Trophoblast cell (in vitro differentiated cells and primary cell): ENCODE data around the gene AGAP1.

Source experiments
- DNase-seq, 2 donors: peaks; one replicate each; pipeline ENCODE4 v3.0.0-alpha.2; 2016
- H2AFZ ChIP-seq: 2 replicates; pipeline ENCODE4 v1.6.1; 2013; ENCODE audit warnings: low read length, moderate library complexity, mild to moderate bottlenecking; ENCODE audit not compliant: insufficient read depth, poor library complexity
- H2AK5ac ChIP-seq: 2 replicates; pipeline ENCODE4 v1.6.1; 2013; ENCODE audit warnings: mild to moderate bottlenecking, low read length
- H2BK120ac ChIP-seq: 2 replicates; pipeline ENCODE4 v1.6.1; 2013; ENCODE audit warnings: low read length, mild to moderate bottlenecking, moderate library complexity; ENCODE audit not compliant: insufficient read depth, poor library complexity
- H2BK12ac ChIP-seq: 2 replicates; pipeline ENCODE4 v1.6.1; 2013; ENCODE audit warnings: mild to moderate bottlenecking, low read length, moderate library complexity
- H2BK5ac ChIP-seq: 2 replicates; pipeline ENCODE4 v1.6.1; 2013; ENCODE audit warnings: low read length, low read depth, moderate library complexity, mild to moderate bottlenecking; ENCODE audit not compliant: poor library complexity
- H3K14ac ChIP-seq: 2 replicates; pipeline ENCODE4 v1.6.1; 2013; ENCODE audit warnings: mild to moderate bottlenecking, low read length
- H3K18ac ChIP-seq: 2 replicates; pipeline ENCODE4 v1.6.1; 2013; ENCODE audit warnings: mild to moderate bottlenecking, low read length
- H3K23ac ChIP-seq: 2 replicates; pipeline ENCODE4 v1.6.1; 2013; ENCODE audit warnings: low read length
- H3K27ac ChIP-seq: 2 replicates; pipeline ENCODE4 v1.5.1; 2013; ENCODE audit warnings: low read depth, mild to moderate bottlenecking, inconsistent platforms, low read length, moderate library complexity
- H3K27me3 ChIP-seq: 2 replicates; pipeline ENCODE4 v1.6.1; 2013; ENCODE audit warnings: inconsistent platforms, mild to moderate bottlenecking, low read length, moderate library complexity; ENCODE audit not compliant: insufficient read depth
- H3K36me3 ChIP-seq, 2 experiments: 1 replicate in 1 of 2; 2 replicates in 1 of 2; pipeline ENCODE4 v1.6.1; 2013; ENCODE audit warnings: low read length in 2 of 2, mild to moderate bottlenecking in 2 of 2, moderate library complexity in 1 of 2; ENCODE audit not compliant: insufficient read depth in 2 of 2, control insufficient read depth in 1 of 2
- H3K4ac ChIP-seq: 2 replicates; pipeline ENCODE4 v1.6.1; 2013; ENCODE audit warnings: low read depth, mild to moderate bottlenecking, low read length, moderate library complexity
- H3K4me1 ChIP-seq, 2 experiments: 1 replicate in 1 of 2; 2 replicates in 1 of 2; pipeline ENCODE4 v1.6.1; 2013; ENCODE audit warnings: low read length in 2 of 2, mild to moderate bottlenecking in 2 of 2, moderate library complexity in 1 of 2; ENCODE audit not compliant: insufficient read depth in 2 of 2, control insufficient read depth in 1 of 2
- H3K4me2 ChIP-seq: 2 replicates; pipeline ENCODE4 v1.6.1; 2013; ENCODE audit warnings: inconsistent platforms, mild to moderate bottlenecking, low read length, moderate library complexity
- H3K4me3 ChIP-seq: 2 replicates; pipeline ENCODE4 v1.5.1; 2013; ENCODE audit warnings: mild to moderate bottlenecking, low read depth, low read length, inconsistent platforms
- H3K79me1 ChIP-seq: one replicate; pipeline ENCODE4 v1.6.1; 2013; ENCODE audit warnings: low read length
- H3K79me2 ChIP-seq: 2 replicates; pipeline ENCODE4 v1.6.1; 2013; ENCODE audit warnings: low read length, mild to moderate bottlenecking; ENCODE audit not compliant: control insufficient read depth, insufficient read depth, poor library complexity
- H3K9ac ChIP-seq: 2 replicates; pipeline ENCODE4 v1.6.1; 2013; ENCODE audit warnings: mild to moderate bottlenecking, low read length
- H3K9me3 ChIP-seq: 2 replicates; pipeline ENCODE4 v1.6.1; 2013; ENCODE audit warnings: low read depth, mild to moderate bottlenecking, control low read depth, inconsistent platforms, low read length; ENCODE audit not compliant: insufficient read depth
- H4K12ac ChIP-seq: 2 replicates; pipeline ENCODE4 v1.6.1; 2013; ENCODE audit warnings: low read depth, mild to moderate bottlenecking, low read length, moderate library complexity
- H4K8ac ChIP-seq: 2 replicates; pipeline ENCODE4 v1.6.1; 2013; ENCODE audit warnings: low read depth, mild to moderate bottlenecking, low read length, moderate library complexity
- H4K91ac ChIP-seq: one replicate; pipeline ENCODE4 v1.6.1; 2013; ENCODE audit warnings: low read depth, mild to moderate bottlenecking, low read length, moderate library complexity
- WGBS: extraction: QIAGEN DNeasy Blood & Tissue Kit; methylation state at CpG from one replicate; pipeline ENCODE4 v1.1.7; 2013; ENCODE audit warnings: missing lambda C conversion rate; ENCODE audit not compliant: insufficient read length, insufficient coverage; ENCODE audit errors: extremely low coverage; 5-methylcytosine and 5-hydroxymethylcytosine counted together

The AGAP1 gene

DNA sequence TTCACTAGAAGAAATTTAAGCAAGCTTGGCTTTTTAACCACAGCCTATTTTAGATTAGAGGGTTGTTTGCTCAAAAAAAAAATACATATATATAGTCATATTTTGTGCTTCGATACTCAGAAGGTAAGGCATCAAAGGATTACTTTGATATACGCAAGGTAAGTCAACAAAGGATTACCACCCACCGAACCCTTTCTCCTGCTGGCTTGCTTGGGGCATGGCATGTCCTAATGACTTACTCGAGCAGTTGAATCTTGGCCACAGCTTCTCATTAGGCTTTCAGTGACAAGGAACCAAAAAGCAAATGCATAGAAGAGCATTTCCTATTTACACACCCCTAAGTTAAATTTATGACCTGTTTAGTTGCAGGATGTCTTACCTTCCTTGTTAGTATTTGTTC, 295.7 kb downstream of the AGAP1 start:
- H4K8ac ChIP-seq, result no peak overlapping the region
- H2BK12ac ChIP-seq, result no peak overlapping the region
- peaks cover 0 to 4% of the 10 kb centered on the region in 2 experiments for H3K36me3 ChIP-seq
- no peak overlapping the region for H2BK5ac ChIP-seq
- H3K27ac ChIP-seq, result no peak overlapping the region
- no peaks in the 10 kb centered on the region for H3K27me3 ChIP-seq
- H3K4me1 ChIP-seq, result no peaks in the 10 kb centered on the region
- H3K4ac ChIP-seq, result no peak overlapping the region
- H4K12ac ChIP-seq, result no peak overlapping the region
- H4K91ac ChIP-seq, result no peak overlapping the region
- H3K4me2 ChIP-seq, result no peak overlapping the region
- DNase-seq, result no peak
- no peak overlapping the region for H3K9ac ChIP-seq
- H2AFZ ChIP-seq, result no peak overlapping the region
- WGBS, result no CpG with 5 or more reads among the region's 4 CpGs
- H3K9me3 ChIP-seq, result no peaks in the 10 kb centered on the region
- no peaks in the 10 kb centered on the region for H3K79me1 ChIP-seq
- no peak overlapping the region for H3K4me3 ChIP-seq
- H3K79me2 ChIP-seq, result no peaks in the 10 kb centered on the region
- H3K18ac ChIP-seq, result no peak overlapping the region
- no peak overlapping the region for H3K14ac ChIP-seq
- no peak overlapping the region for H2BK120ac ChIP-seq
- no peak overlapping the region for H2AK5ac ChIP-seq
- H3K23ac ChIP-seq, result no peak overlapping the region

DNA sequence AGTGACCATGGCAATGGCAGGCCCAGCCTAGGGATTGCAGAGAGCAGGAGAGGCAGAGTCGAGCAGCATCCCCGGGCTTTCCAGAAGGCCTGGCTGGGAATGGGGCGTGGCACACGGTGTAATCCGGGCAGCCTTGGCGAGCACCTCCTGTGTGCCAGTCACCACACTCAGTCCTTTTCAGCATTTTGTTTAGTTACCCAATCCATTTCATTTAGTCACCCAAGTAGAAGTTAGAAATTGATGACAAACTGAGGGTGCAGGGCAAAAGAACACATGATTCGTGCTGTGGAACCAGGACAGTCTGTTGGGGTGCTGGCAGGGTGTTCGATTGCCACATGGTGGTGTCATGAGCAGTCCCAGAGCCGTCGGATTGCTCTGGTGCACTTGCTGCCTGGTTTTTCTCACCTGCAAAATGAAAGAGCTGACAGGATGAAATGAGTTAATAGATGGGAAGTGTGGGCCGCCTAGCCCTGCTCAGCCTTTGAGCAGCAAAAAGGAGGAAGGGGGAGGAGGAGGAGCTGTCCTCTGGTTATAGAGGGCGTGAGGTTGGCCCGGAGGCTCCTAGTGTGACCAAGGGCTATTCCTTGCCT, 299.4 kb downstream of the AGAP1 start:
- H3K4me3 ChIP-seq, result no peak overlapping the region
- H3K14ac ChIP-seq, result no peak overlapping the region
- H3K36me3 ChIP-seq, result peaks cover 0 to 2% of the 10 kb centered on the region in 2 experiments
- no peaks in the 10 kb centered on the region for H3K79me1 ChIP-seq
- no peak overlapping the region for H2BK5ac ChIP-seq
- H4K91ac ChIP-seq, result no peak overlapping the region
- no peak overlapping the region for H3K4ac ChIP-seq
- H4K8ac ChIP-seq, result no peak overlapping the region
- H3K9ac ChIP-seq, result no peak overlapping the region
- H4K12ac ChIP-seq, result no peak overlapping the region
- H3K27me3 ChIP-seq, result no peaks in the 10 kb centered on the region
- H3K9me3 ChIP-seq, result no peaks in the 10 kb centered on the region
- no peaks in the 10 kb centered on the region for H3K79me2 ChIP-seq
- no peak for DNase-seq
- WGBS, result no CpG with 5 or more reads among the region's 13 CpGs
- H2BK120ac ChIP-seq, result no peak overlapping the region
- H2BK12ac ChIP-seq, result no peak overlapping the region
- no peak overlapping the region for H2AK5ac ChIP-seq
- H3K27ac ChIP-seq, result no peak overlapping the region
- no peak overlapping the region for H3K4me2 ChIP-seq
- H2AFZ ChIP-seq, result no peak overlapping the region
- H3K4me1 ChIP-seq, result peaks cover 0 to 3% of the 10 kb centered on the region in 2 experiments
- H3K18ac ChIP-seq, result no peak overlapping the region
- no peak overlapping the region for H3K23ac ChIP-seq

DNA sequence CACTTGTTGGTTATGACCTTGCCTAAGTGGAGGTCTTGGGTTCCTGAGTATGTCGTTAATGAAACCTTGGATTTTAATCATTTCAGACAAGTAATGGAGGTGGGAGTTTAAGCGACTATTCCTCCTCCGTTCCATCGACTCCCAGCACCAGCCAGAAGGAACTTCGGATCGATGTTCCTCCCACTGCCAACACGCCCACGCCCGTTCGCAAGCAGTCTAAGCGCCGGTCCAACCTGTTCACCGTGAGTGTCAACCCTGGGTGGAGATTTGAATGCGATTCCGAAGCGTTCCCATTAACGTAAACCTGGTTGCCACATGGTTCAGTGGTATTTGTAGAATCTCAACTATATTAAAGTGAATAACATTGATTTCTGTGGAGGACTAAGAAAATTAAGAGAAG, 305.4 kb downstream of the AGAP1 start:
- DNase-seq, result no peak
- no peaks in the 10 kb centered on the region for H3K27me3 ChIP-seq
- H2BK120ac ChIP-seq, result no peak overlapping the region
- H3K27ac ChIP-seq, result no peak overlapping the region
- no peak overlapping the region for H3K9ac ChIP-seq
- H3K4me2 ChIP-seq, result no peak overlapping the region
- no peak overlapping the region for H3K4ac ChIP-seq
- no peak overlapping the region for H3K4me3 ChIP-seq
- no peak overlapping the region for H3K23ac ChIP-seq
- H3K79me2 ChIP-seq, result no peaks in the 10 kb centered on the region
- peaks cover 12 to 13% of the 10 kb centered on the region in 2 experiments for H3K36me3 ChIP-seq
- H2BK12ac ChIP-seq, result no peak overlapping the region
- H3K9me3 ChIP-seq, result peaks cover 5% of the 10 kb centered on the region
- H3K4me1 ChIP-seq, result peaks cover 0 to 3% of the 10 kb centered on the region in 2 experiments
- H4K8ac ChIP-seq, result no peak overlapping the region
- no CpG with 5 or more reads among the region's 17 CpGs for WGBS
- H3K18ac ChIP-seq, result no peak overlapping the region
- no peak overlapping the region for H2BK5ac ChIP-seq
- no peaks in the 10 kb centered on the region for H3K79me1 ChIP-seq
- no peak overlapping the region for H3K14ac ChIP-seq
- H2AK5ac ChIP-seq, result no peak overlapping the region
- H2AFZ ChIP-seq, result no peak overlapping the region
- no peak overlapping the region for H4K91ac ChIP-seq
- H4K12ac ChIP-seq, result no peak overlapping the region

DNA sequence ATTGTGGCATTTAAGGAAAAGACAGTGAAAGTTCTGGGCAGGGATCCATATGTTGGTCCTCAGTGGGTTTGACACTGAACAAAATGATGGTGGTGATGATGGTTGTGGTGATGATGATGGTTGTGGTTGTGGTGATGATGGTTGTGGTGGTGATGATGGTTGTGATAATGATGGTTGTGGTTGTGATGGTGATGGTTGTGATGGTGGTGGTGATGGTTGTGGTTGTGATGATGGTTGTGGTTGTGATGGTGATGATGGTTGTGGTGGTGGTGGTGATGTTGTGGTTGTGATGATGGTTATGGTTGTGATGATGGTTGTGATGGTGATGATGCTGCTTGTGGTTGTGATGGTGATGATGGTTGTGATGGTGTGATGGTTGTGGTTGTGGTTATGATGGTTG, 308.7 kb downstream of the AGAP1 start:
- H3K4ac ChIP-seq, result no peak overlapping the region

More for the DNA sequence above, 308.7 kb downstream of the AGAP1 start:
- H2AK5ac ChIP-seq, result no peak overlapping the region
- DNase-seq, result no peak
- no peak overlapping the region for H4K91ac ChIP-seq
- peaks cover 5% of the 10 kb centered on the region for H3K9me3 ChIP-seq
- no peak overlapping the region for H2BK120ac ChIP-seq
- H3K27me3 ChIP-seq, result no peaks in the 10 kb centered on the region
- no peak overlapping the region for H3K4me2 ChIP-seq
- H2BK5ac ChIP-seq, result no peak overlapping the region
- H3K79me2 ChIP-seq, result no peaks in the 10 kb centered on the region
- H3K18ac ChIP-seq, result no peak overlapping the region
- peak overlapping the region; percentile 9 for H3K4me3 ChIP-seq
- no peaks in the 10 kb centered on the region for H3K79me1 ChIP-seq
- no peak overlapping the region for H2AFZ ChIP-seq
- no peak overlapping the region for H4K8ac ChIP-seq
- no peak overlapping the region for H3K14ac ChIP-seq
- H3K36me3 ChIP-seq, result peaks cover 12 to 16% of the 10 kb centered on the region in 2 experiments
- no peak overlapping the region for H2BK12ac ChIP-seq
- no peaks in the 10 kb centered on the region for H3K4me1 ChIP-seq
- no peak overlapping the region for H4K12ac ChIP-seq
- H3K23ac ChIP-seq, result no peak overlapping the region
- no peak overlapping the region for H3K27ac ChIP-seq
- H3K9ac ChIP-seq, result no peak overlapping the region
